DMS153 treated with DMSO at 0.1 percent for 48 hours (cell line): ENCODE measurements around the gene ZMYND19.
A peak's percentile ranks its signal among the peaks of the same experiment; 100 is the strongest.
"Not testable (repeated sequence)": the region's sequence is repeated elsewhere in the genome, so short reads cannot be mapped to it uniquely, and the experiment has no call there.

Experiments used
- DNase-seq: peaks from one replicate; lab custom pipeline; 2025; ENCODE audit not compliant: unreplicated experiment; lab: John Stamatoyannopoulos, UW

Gene ZMYND19

GRCh38 chr9:137564134-137564533 lies 26.2 kb downstream of the ZMYND19 start:
- no peak for DNase-seq

DNA sequence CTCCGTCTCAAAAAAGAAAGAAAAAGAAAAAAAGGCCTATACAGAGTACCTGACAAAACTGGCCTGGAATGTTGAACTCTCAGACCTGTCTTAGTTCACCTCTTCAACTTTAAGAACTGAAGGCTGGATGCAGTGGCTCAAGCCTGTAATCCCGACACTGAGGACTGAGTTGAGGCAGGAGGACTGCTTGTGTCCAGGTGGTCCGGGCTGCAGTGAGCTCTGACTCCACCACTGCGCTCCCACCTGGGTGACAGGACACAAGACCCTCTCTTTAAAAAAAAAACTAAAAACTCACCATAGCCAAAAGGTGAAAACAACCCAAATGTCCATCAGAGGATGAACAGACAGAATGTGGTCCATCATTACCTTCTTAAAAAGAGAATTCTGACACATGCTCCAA lies 32.2 kb downstream of the ZMYND19 start:
- DNase-seq, result no peak

GRCh38 chr9:137556069-137556838 lies 34.1 kb downstream of the ZMYND19 start:
- DNase-seq, result no peak

DNA sequence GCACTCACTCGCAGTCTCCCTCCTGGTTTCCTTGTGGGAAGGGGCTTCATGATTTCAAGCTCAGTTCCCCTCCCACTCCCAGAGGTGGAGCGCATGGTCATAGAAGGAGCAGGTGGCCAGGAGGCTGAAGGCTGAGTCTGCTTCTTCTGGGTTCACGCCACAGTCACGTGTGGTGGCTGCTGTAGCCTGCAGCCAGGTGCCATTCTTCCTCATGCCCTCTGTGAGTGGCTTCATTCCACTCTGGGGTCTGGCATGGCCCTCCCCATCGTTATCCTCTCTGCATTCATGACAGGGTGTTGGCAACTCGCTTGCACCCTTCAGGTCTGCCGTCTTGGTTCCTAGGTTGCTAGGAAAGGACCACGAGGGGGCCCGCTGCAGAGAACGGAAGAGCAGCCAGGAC lies 35.1 kb downstream of the ZMYND19 start:
- no peak for DNase-seq

GRCh38 chr9:137554349-137554748 lies 36.0 kb downstream of the ZMYND19 start:
- no peak for DNase-seq

GRCh38 chr9:137553654-137554053 lies 36.7 kb downstream of the ZMYND19 start:
- not testable (repeated sequence) for DNase-seq

GRCh38 chr9:137552022-137552768 lies 38.1 kb downstream of the ZMYND19 start:
- peak; percentile 36 for DNase-seq

DNA sequence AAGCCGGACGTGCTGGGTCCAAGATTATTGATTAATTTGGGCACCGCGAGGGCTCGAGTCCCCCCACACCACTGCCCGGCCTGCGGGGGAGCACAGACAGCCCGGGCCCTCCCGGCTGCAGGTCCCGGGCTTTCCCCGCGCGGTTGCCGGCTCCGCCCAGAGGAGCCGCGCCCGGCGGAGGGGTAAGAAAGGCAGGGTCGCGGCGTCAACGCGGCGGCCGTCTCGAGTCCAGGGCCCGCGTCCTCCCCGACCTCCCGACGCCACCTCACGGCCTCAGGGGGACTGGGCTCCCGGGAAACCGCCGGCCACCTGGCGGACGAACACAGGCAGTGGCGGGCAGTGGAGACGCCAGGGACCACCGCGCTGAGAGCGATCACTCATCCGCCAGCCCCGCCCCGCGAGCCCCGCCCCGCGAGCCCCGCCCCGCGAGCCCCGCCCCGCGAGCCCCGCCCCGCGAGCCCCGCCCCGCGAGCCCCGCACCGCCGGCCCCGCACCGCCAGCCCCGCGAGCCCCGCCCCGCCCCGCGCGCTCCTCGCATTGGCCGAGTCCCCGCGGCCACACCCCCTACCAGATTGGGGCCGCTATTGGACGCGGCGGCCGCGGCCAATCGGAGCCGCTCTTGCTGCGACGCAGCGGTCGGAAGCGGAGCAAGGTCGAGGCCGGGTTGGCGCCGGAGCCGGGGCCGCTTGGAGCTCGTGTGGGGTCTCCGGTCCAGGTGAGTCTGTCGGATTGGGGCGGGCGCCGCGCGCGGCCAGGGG lies 38.9 kb downstream of the ZMYND19 start, which contains the start of gene MRPL41:
Gene MRPL41, plus strand, starts transcription at position 616 of the 758 bp plus-strand sequence. CDS start 203 bp downstream, outside the sequence.
- peak; percentile 66 for DNase-seq

DNA sequence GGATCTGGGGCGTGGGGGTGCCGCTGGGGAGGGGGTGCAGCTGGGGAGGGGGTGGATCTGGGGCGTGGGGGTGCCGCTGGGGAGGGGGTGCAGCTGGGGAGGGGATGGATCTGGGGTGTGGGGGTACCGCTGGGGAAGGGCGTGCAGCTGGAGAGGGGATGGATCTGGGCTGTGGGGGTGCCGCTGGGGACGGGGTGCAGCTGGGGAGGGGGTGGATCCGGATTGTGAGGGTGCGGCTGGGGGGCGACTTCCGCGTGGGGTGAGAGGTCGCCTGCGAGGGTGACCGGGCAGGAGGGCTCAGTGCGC lies 39.4 kb downstream of the ZMYND19 start:
- not testable (repeated sequence) for DNase-seq

DNA sequence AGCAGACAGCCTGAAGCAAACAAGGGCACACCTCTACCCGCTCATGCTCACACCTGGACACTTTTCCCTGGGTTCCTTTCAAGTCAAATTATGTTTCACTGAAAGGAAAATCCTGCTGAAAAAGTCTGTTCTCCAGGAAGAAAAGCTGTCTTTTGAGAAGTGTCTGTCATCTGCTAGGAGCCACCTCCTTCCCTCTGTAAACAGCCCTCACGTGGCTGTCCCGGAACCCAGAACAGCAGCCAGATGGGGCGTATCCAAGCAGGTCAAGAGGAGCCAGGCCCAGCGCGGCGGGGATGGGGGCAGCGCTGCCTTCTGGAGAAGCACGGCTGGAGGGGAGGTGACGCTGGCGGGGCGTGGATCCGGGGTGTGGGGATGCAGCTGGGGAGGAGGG lies 40.1 kb downstream of the ZMYND19 start, which contains the start of gene PNPLA7:
Gene PNPLA7, minus strand, starts transcription at position 172 of the 391 bp plus-strand sequence. CDS start 205 bp downstream, outside the sequence.
- peak; percentile 62 for DNase-seq

- no peak for DNase-seq
These were observed 42.4 kb downstream of the ZMYND19 start for GRCh38 chr9:137547687-137548543.

DNA sequence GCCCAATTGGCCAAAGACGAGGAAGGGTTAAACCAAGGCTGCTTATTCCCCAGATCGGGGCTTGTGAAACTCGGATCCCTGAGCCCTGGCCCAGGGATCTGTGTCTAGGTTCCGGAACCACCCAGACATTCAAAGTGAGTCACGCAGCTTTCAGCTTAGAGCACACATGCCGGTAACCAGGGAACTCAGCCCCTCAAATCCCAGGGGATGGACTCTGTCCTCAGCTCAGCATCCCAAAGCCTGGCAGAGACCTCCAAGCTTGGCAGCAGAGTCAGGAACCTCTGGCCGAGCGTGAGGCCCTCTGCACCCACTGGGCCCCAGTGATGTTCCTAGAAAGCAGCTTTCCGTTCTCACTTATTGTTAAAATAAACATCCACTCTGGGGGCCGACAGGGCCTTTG lies 45.2 kb downstream of the ZMYND19 start:
- DNase-seq, result no peak

DNA sequence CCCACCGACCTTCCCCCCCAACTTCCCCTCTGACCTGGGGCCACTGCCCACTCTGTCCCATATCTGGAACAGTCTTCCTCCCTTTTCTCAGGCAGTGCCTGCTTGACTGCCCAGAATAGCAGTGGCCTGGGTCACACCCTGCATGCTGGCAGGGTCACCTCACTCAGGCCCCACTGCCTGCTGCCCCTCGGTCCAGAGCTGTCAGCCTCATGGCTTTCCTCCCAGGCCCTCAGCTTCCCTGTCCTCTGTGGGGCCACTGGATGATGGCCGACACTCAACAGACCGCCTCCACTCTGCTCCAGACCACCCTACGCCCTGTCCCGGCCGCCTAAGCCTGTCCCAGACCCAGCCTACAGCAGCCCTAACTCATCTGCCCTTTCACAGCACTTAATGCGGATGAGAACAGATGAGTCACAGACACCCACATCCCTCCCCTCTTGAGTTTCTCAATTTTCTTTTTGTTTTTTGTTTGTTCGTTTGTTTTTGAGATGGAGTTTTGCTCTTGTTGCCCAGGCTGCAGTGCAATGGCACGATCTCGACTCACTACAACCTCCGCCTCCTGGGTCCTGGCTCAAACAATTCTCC lies 46.0 kb downstream of the ZMYND19 start:
- no peak for DNase-seq

- DNase-seq, result no peak
These were observed 46.9 kb downstream of the ZMYND19 start for GRCh38 chr9:137543237-137543963.

DNA sequence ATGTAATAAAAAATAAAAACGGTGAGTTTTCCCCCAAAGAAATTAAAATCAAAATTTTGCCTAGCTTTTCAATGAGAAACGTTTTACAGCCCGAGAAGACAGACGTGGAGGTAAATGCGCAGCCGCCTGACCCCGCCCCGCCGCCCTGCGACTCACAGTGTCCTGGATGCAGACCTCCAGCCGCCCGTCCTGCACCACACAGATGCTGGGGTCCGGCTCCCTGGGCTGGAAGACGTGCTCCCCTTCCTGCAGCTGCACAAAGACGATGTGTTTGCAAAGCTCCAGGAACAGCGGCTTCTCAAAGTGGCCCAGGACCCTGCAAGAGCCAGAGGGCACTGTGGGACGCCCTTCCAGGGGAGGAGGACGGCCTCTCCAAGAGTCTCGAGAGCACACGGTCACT lies 47.8 kb downstream of the ZMYND19 start:
- DNase-seq, result no peak

GRCh38 chr9:137540536-137540935 lies 49.8 kb downstream of the ZMYND19 start:
- no peak for DNase-seq

DNA sequence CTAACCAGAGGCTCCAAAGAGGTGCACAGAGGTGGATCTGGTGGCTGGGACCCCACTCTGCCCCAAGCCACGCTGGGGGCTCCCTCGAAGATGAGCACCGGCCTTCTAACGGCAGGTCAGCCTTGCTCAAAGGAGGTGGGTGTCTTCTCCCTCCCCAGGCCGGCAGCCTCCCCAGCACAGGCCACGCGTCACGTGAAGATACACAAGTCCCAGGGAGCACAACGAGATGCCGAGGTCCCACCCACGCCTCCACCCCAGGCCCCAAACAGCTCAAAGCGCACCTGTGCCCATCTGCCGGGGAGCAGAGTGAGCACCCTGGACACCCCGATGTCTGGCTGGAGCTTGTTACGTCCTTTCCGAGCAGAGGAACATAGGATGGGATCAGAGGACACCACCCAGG lies 52.3 kb downstream of the ZMYND19 start:
- DNase-seq, result no peak

- not testable (repeated sequence) for DNase-seq
These were observed 53.6 kb downstream of the ZMYND19 start for GRCh38 chr9:137536594-137537131.

DNA sequence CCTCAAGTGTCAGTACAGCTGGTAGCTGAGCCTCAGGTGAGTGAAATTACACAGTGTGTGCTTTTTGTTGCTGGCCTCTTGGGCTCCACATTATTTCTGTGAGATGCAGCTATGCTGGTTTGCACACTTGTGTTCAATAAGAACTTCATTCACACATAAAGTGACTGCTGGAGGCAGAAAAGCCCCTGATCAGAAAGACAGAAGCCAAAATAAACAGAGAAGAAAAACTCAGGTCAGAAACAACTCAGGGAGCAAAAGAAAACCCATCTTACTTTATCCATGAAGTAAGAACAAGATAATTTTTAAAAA lies 55.2 kb downstream of the ZMYND19 start:
- no peak for DNase-seq
